HG02970 (cell line): ENCODE results near the gene EPHA3.

Experiments
- ATAC-seq: cut with Tn5 transposase; IDR thresholded peaks from one replicate; pipeline ENCODE4 v1.9.1; 2021; ENCODE audit warnings: mild to moderate bottlenecking, moderate library complexity, moderate number of reproducible peaks; ENCODE audit not compliant: unreplicated experiment, low FRiP score

EPHA3 gene

GRCh38 chr3:89107461-89108290 lies at the start of gene EPHA3:
EPHA3 (plus strand) TSS chr3:89107621; CDS start chr3:89107749, 128 bp downstream.
- ATAC-seq = peak; percentile 95

GRCh38 chr3:89058371-89058770 lies 49.0 kb upstream of the EPHA3 start:
- ATAC-seq = no peak

- ATAC-seq = no peak
Measured at GRCh38 chr3:89059211-89059925, 48.1 kb upstream of the EPHA3 start.

- no peak for ATAC-seq
Measured at GRCh38 chr3:89061259-89061658, 46.2 kb upstream of the EPHA3 start.

GRCh38 chr3:89067736-89068135 lies 39.7 kb upstream of the EPHA3 start:
- ATAC-seq = no peak

GRCh38 chr3:89072642-89073041 lies 34.8 kb upstream of the EPHA3 start:
- no peak for ATAC-seq

GRCh38 chr3:89079944-89080343 lies 27.5 kb upstream of the EPHA3 start:
- no peak for ATAC-seq

- ATAC-seq = no peak
Measured at GRCh38 chr3:89087851-89088250, 19.6 kb upstream of the EPHA3 start.

- ATAC-seq = no peak
Measured at GRCh38 chr3:89098173-89098572, 9.2 kb upstream of the EPHA3 start.

GRCh38 chr3:89098964-89099585 lies 8.3 kb upstream of the EPHA3 start:
- ATAC-seq = peak; percentile 91

GRCh38 chr3:89101251-89101650 lies 6.2 kb upstream of the EPHA3 start:
- no peak for ATAC-seq

- no peak for ATAC-seq
Measured at GRCh38 chr3:89101921-89102320, 5.5 kb upstream of the EPHA3 start.

- no peak for ATAC-seq
Measured at GRCh38 chr3:89104499-89104898, 2.9 kb upstream of the EPHA3 start.

- no peak for ATAC-seq
Measured at GRCh38 chr3:89105503-89105902, 1.9 kb upstream of the EPHA3 start.

- ATAC-seq = no peak
Measured at GRCh38 chr3:89108291-89108550, 800 bp downstream of the EPHA3 start.

GRCh38 chr3:89113344-89113743 lies 5.9 kb downstream of the EPHA3 start:
- ATAC-seq = no peak

- peak; percentile 71 for ATAC-seq
Measured at GRCh38 chr3:89113893-89114840, 6.7 kb downstream of the EPHA3 start.

- no peak for ATAC-seq
Measured at GRCh38 chr3:89114841-89115223, 7.4 kb downstream of the EPHA3 start.

- no peak for ATAC-seq
Measured at GRCh38 chr3:89116476-89116875, 9.1 kb downstream of the EPHA3 start.

GRCh38 chr3:89138048-89138447 lies 30.6 kb downstream of the EPHA3 start:
- no peak for ATAC-seq

GRCh38 chr3:89139870-89140269 lies 32.4 kb downstream of the EPHA3 start:
- no peak for ATAC-seq
